ENCODE data around the gene DRG1.

DRG1 gene

DNA sequence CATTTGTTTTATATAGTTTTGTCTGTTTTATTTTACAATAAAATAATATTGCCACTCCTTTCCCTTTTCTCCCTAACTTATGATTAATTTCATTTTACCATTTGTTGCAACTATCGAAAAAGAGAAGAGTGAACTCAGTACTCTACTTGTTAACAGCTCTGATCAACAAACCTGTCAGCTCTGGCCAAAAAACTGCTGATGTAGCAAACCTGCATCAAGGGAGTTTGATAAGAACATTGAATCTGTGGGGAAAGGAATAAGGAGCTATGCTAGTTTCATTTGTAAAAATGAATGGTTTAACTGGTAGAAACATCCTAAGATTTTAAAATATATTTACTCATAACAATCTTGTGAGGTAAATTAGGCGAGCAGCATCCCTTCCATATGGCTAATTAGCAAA lies 47.4 kb downstream of the DRG1 start:
- ChIA-PET CTCF (interaction anchor here (1.4 kb wide), 1 partner anchor 8 kb away, joined by 5 read pairs; no protein-coding TSS in a partner anchor), POLR2A (ENCODE audit: low non-redundant PET) (no interaction called here)
- TF ChIP-seq, protein P1, sequence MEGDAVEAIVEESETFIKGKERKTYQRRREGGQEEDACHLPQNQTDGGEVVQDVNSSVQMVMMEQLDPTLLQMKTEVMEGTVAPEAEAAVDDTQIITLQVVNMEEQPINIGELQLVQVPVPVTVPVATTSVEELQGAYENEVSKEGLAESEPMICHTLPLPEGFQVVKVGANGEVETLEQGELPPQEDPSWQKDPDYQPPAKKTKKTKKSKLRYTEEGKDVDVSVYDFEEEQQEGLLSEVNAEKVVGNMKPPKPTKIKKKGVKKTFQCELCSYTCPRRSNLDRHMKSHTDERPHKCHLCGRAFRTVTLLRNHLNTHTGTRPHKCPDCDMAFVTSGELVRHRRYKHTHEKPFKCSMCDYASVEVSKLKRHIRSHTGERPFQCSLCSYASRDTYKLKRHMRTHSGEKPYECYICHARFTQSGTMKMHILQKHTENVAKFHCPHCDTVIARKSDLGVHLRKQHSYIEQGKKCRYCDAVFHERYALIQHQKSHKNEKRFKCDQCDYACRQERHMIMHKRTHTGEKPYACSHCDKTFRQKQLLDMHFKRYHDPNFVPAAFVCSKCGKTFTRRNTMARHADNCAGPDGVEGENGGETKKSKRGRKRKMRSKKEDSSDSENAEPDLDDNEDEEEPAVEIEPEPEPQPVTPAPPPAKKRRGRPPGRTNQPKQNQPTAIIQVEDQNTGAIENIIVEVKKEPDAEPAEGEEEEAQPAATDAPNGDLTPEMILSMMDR (conservative IDR thresholded peaks at IDR 0.05; ENCODE audit: low read depth), result no peak
- no peak overlapping the region for H3K27ac ChIP-seq
- no peak for DNase-seq (ENCODE audit: low spot score)

DNA sequence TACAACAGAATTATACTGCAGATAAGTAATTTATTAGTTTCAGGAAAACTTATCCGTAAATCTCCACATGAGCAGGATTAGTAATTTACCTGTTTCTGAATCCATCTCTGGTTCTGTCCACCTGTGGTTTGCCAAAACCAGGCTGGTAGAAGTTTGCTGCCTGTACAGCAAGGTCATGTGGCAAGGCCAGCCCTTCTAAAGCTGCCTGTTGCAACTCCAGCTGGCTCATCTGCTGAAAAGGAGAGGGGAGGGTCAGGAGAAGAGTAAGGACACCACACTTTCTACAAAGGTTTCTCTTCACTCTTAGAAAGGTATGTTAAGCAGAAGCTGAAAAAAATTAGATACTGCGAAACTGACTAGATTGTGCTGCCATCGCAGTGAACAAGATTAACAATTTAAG lies 47.9 kb downstream of the DRG1 start:
- ChIA-PET CTCF (interaction anchor here (1.4 kb wide), 1 partner anchor 9 kb away, joined by 5 read pairs; no protein-coding TSS in a partner anchor), POLR2A (ENCODE audit: low non-redundant PET) (no interaction called here)
- H3K27ac ChIP-seq, result no peak overlapping the region
- no peak for DNase-seq (ENCODE audit: low spot score)
- TF ChIP-seq, protein P1 (conservative IDR thresholded peaks at IDR 0.05; ENCODE audit: low read depth), result no peak

DNA sequence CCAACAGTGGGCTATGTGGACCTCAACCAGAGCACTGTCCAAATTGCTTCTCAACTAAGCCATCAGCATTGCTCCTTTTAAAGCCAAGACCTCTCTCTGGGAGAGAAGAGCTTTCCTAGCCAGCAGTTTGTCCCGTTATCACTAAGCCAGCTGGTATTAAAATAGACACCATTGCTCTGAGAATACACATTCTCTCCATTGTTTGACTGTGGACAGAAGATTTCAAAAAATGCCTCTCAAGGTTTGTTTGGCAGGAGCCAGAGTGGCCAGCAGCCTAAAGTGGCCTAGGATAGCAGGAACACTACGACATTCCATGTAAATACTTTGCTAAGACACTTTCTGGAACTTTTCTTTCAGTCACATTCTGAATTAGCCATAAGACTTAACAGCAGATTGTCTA lies 49.0 kb downstream of the DRG1 start:
- no peak for DNase-seq (ENCODE audit: low spot score)
- no peak overlapping the region for H3K27ac ChIP-seq
- TF ChIP-seq, protein P1 (conservative IDR thresholded peaks at IDR 0.05; ENCODE audit: low read depth), result no peak
- CTCF ChIA-PET, result no interaction called here
- POLR2A ChIA-PET (ENCODE audit: low non-redundant PET), result no interaction called here

DNA sequence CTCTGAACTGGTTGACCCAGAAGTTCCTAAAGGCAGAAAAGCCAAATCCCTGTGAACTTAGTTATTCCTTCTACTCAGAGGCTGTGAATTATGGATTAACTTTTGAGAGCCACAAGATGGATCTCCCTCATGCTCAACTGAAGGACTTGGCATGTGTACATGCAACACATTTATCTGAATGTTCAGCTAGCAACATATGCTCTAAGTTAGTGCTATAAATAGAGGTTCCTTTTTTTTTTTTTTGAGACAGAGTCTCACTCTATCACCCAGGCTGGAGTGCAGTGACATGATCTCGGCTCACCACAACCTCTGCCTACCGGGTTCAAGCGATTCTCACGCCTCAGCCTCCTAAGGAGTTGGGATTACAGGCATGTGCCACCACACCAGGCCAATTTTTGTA lies 50.1 kb downstream of the DRG1 start:
- no peak for DNase-seq (ENCODE audit: low spot score)
- POLR2A ChIA-PET (ENCODE audit: low non-redundant PET), result no interaction called here
- TF ChIP-seq, protein P1 (conservative IDR thresholded peaks at IDR 0.05; ENCODE audit: low read depth), result no peak
- no peak overlapping the region for H3K27ac ChIP-seq
- CTCF ChIA-PET, result no interaction called here

DNA sequence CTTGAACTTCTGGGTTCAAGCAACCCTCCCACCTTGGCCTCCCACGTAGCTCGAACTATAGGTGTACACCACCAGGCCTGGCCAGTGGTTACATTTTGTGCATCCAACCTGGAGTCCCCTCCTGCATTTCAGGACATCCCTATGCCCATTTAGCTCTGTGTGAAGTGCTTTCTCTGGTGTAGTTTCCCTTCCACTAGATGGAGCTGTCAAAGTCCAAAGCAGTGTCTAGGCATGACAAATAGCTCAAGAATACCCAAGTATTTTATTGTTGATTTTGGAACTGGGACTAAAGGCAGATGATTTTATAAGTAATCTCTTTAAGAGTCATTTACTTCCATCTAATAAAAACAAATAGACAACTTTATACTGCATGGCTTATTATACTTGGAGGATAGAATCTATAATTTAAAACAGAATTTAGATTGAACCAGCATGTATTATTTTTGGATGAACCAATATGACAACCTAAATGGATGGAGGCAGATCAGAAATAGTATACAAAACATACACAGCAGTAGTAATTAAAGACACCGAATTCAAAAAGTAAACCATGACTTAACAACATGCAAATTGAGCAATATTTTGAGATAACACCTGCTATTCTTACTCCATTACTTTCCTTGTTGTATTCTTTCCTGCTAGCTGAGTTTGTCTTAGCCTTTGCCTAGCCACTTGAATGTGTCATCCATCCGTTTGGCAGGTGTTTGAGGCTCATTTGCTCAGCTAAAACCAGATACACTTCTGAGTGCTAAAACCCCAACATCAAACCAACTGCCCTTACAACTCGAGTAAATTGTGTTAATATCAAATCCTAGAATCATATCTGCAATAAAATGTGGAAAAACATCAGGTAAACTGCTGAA lies 52.5 kb downstream of the DRG1 start:
- POLR2A ChIA-PET (ENCODE audit: low non-redundant PET), result no interaction called here
- H3K27ac ChIP-seq, result no peak overlapping the region
- TF ChIP-seq, protein P1 (conservative IDR thresholded peaks at IDR 0.05; ENCODE audit: low read depth), result peak; percentile 34
- CTCF ChIA-PET, result interaction anchor here (0.6 to 1.2 kb wide), 2 partner anchors 15 to 28 kb away, joined by 3 read pairs; no protein-coding TSS in a partner anchor
- DNase-seq (ENCODE audit: low spot score), result peak; percentile 4

DNA sequence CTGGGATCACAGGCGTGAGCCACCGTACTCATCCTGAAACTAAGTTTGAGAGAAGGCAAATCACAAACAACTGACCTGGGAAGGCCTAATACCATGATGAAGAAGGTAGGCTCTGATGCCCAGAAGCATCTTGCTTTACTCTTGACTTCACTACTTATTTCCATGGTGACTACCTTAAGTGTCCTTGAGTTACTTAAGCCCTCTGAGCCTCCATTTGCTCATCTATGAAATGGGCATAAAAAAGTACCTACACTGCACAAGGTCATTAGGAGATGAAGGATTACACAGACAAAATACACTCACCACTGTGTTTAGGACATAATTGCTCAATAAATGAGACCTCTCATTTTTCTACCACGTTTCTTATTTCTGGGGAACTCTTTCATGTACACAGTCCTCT lies 62.3 kb downstream of the DRG1 start:
- ChIA-PET POLR2A (ENCODE audit: low non-redundant PET) (no interaction called here), CTCF (interaction anchor here (0.6 kb wide), 1 partner anchor 183 kb away, joined by 5 read pairs; no protein-coding TSS in a partner anchor)
- TF ChIP-seq, protein P1 (conservative IDR thresholded peaks at IDR 0.05; ENCODE audit: low read depth), result no peak
- H3K27ac ChIP-seq, result no peak overlapping the region
- DNase-seq (ENCODE audit: low spot score), result no peak
